A549 (cell line): Measurements from ENCODE around the gene ARHGAP26. TPM values are rescaled to one million over a fixed set of nuclear protein-coding genes. Genes with fewer than 3 reads are reported as not detected.

Experiments
- ATAC-seq, 2 experiments: fragments of 200-7000 bp in 1 of 2; fragments of >200 bp in 1 of 2; cut with Nextera tagmentation in 1 of 2; cut with Tn5 transposase in 1 of 2; 3 replicates each; pipeline versions ENCODE4 v1.8.0 to v1.9.1; 2018 to 2020; ENCODE audit warnings: mild to moderate bottlenecking in 1 of 2, moderate library complexity in 1 of 2
- CTCF ChIA-PET: fragments of 300-600 bp; sonication (Branson Sonifier 250); formaldehyde crosslinking; extraction: SDS; loops from one replicate; lab custom pipeline; 2021; ENCODE audit warnings: antibody characterized with exemption, inconsistent platforms; lab: Yijun Ruan, JAX
- POLR2A ChIA-PET: fragments of 350-600 bp; formaldehyde crosslinking; extraction: SDS; loops from one replicate; lab custom pipeline; 2021; ENCODE audit warnings: antibody characterized with exemption, inconsistent platforms; lab: Yijun Ruan, JAX
- DNase-seq, 2 experiments: peaks; one replicate each; pipeline versions ENCODE4 v3.0.0 to v3.0.0-alpha.2; 2011 to 2016; ENCODE audit warnings: low read depth in 1 of 2, low spot score in 1 of 2
- FAIRE-seq: peaks from 2 replicates; lab custom pipeline; 2011; peaks lifted over from hg19 to GRCh38; lab: Jason Lieb, UNC
- H3K27ac ChIP-seq, 2 experiments: fragments of >200 bp; sonication (Bioruptor Twin); formaldehyde crosslinking; 3 replicates each; pipeline ENCODE4 v1.5.1; 2016 to 2017
- H3K4me1 ChIP-seq: fragments of >200 bp; sonication (Bioruptor Twin); formaldehyde crosslinking; 3 replicates; pipeline ENCODE4 v1.6.1; 2016
- H3K4me2 ChIP-seq: fragments of >200 bp; sonication (Bioruptor Twin); formaldehyde crosslinking; 3 replicates; pipeline ENCODE4 v1.6.1; 2016
- H3K4me3 ChIP-seq: fragments of >200 bp; sonication (Bioruptor Twin); formaldehyde crosslinking; 3 replicates; pipeline ENCODE4 v1.5.1; 2016
- H3K9me3 ChIP-seq: fragments of >200 bp; sonication (Bioruptor Twin); formaldehyde crosslinking; 3 replicates; pipeline ENCODE4 v1.6.1; 2016
- CEBPB ChIP-seq, 2 experiments: fragments of >200 bp in 1 of 2; sonication (Bioruptor Twin) in 1 of 2; formaldehyde crosslinking in 1 of 2; IDR thresholded peaks; 2 replicates each; pipeline ENCODE4 v1.6.1; 2012 to 2016
- CHD2 ChIP-seq: fragments of 150-350 bp; IDR thresholded peaks from 2 replicates; pipeline ENCODE4 v1.6.1; 2014; ENCODE audit warnings: low read length; ENCODE audit not compliant: partially characterized antibody
- CHD4 ChIP-seq: fragments of 200-600 bp; sonication (generic); IDR thresholded peaks from 2 replicates; pipeline ENCODE4 v1.6.1; 2016; ENCODE audit warnings: antibody characterized with exemption, mild to moderate bottlenecking, borderline replicate concordance
- EHMT2 ChIP-seq: fragments of 200-600 bp; sonication (generic); IDR thresholded peaks from 2 replicates; pipeline ENCODE4 v1.6.1; 2016; ENCODE audit warnings: antibody characterized with exemption, low read depth, mild to moderate bottlenecking, moderate library complexity
- ESRRA ChIP-seq: fragments of 150-350 bp; IDR thresholded peaks from 2 replicates; pipeline ENCODE4 v1.6.1; 2014; ENCODE audit warnings: mild to moderate bottlenecking, low read length, borderline replicate concordance
- FOSB ChIP-seq: fragments of 250-450 bp; sonication (Bioruptor Pico); IDR thresholded peaks from 2 replicates; pipeline ENCODE4 v1.5.0; 2020; ENCODE audit warnings: mild to moderate bottlenecking, moderate library complexity
- GATA3 ChIP-seq: IDR thresholded peaks from 2 replicates; pipeline ENCODE4 v1.6.1; 2012; ENCODE audit warnings: borderline replicate concordance
- HDAC2 ChIP-seq: fragments of 200-600 bp; sonication (generic); IDR thresholded peaks from 2 replicates; pipeline ENCODE4 v1.6.1; 2016
- HES2 ChIP-seq: fragments of >200 bp; sonication (Bioruptor Twin); formaldehyde crosslinking; IDR thresholded peaks from 2 replicates; pipeline ENCODE4 v1.6.1; 2016
- HEYL ChIP-seq: fragments of 250-450 bp; sonication (Bioruptor Pico); IDR thresholded peaks from 2 replicates; pipeline ENCODE4 v1.8.0; 2021; ENCODE audit warnings: mild to moderate bottlenecking, moderate library complexity
- HOXA7 ChIP-seq: fragments of 250-450 bp; sonication (Bioruptor Pico); IDR thresholded peaks from 2 replicates; pipeline ENCODE4 v1.5.0; 2020; ENCODE audit warnings: mild to moderate bottlenecking, moderate library complexity
- HOXB5 ChIP-seq: fragments of 250-450 bp; sonication (Bioruptor Pico); IDR thresholded peaks from 2 replicates; pipeline ENCODE4 v1.5.0; 2020; ENCODE audit warnings: mild to moderate bottlenecking, moderate library complexity
- JUN ChIP-seq, 2 experiments: fragments of >200 bp; sonication (Bioruptor Twin); formaldehyde crosslinking; IDR thresholded peaks; 2 replicates in 1 of 2; 3 replicates in 1 of 2; pipeline ENCODE4 v1.6.1; 2016 to 2017
- MAX ChIP-seq: IDR thresholded peaks from 2 replicates; pipeline ENCODE4 v1.6.1; 2012
- MAZ ChIP-seq: fragments of 150-350 bp; IDR thresholded peaks from 2 replicates; pipeline ENCODE4 v1.6.1; 2014; ENCODE audit warnings: antibody characterized with exemption, low read depth, low read length, borderline replicate concordance
- NFE2L2 ChIP-seq: fragments of 150-350 bp; conservative IDR thresholded peaks from 2 replicates; pipeline ENCODE4 v1.6.1; 2014; ENCODE audit warnings: low read length
- NR3C1 ChIP-seq: fragments of >200 bp; sonication (Bioruptor Twin); formaldehyde crosslinking; IDR thresholded peaks from 3 replicates; pipeline ENCODE4 v1.6.1; 2017
- PBX3 ChIP-seq: IDR thresholded peaks from 2 replicates; pipeline ENCODE4 v1.6.1; 2012
- POLR2A ChIP-seq: IDR thresholded peaks from 2 replicates; pipeline ENCODE4 v1.6.1; 2012; ENCODE audit warnings: mild to moderate bottlenecking, low read length
- RARB ChIP-seq: fragments of 250-450 bp; sonication (Bioruptor Pico); IDR thresholded peaks from 2 replicates; pipeline ENCODE4 v1.8.0; 2021; ENCODE audit warnings: mild to moderate bottlenecking, moderate library complexity
- SREBF2 ChIP-seq: fragments of 450-650 bp; IDR thresholded peaks from 2 replicates; pipeline ENCODE4 v1.6.1; 2014; ENCODE audit warnings: mild to moderate bottlenecking, moderate library complexity
- ZC3H11A ChIP-seq: fragments of 450-650 bp; IDR thresholded peaks from 2 replicates; pipeline ENCODE4 v1.6.1; 2014; ENCODE audit warnings: antibody characterized with exemption, mild to moderate bottlenecking
- ZNF302 ChIP-seq: fragments of 250-450 bp; sonication (Bioruptor Pico); IDR thresholded peaks from 2 replicates; pipeline ENCODE4 v1.9.0; 2021; ENCODE audit warnings: inconsistent platforms, mild to moderate bottlenecking, moderate library complexity
- WGBS: methylation state at CpG from one replicate; pipeline ENCODE4 v1.1.6; 2017; ENCODE audit errors: missing lambda C conversion rate; 5-methylcytosine and 5-hydroxymethylcytosine counted together
- polyA plus RNA-seq, 4 experiments: library from polyadenylated mRNA; depleted of rRNA in 3 of 4; stranded (reverse); fragments of >200 nt; fragmentation: RNase III in 1 of 4; extraction: RNeasy Plus Mini Kit Qiagen cat#74134 plus additional on column Dnase treatment in 1 of 4; gene quantifications; 2 replicates in 3 of 4; 3 replicates in 1 of 4; pipeline ENCODE4 v1.2.3, GENCODE V29; 2011 to 2017
- TF ChIP-seq, protein P1 (sequence below): fragments of 150-350 bp; IDR thresholded peaks from 2 replicates; pipeline ENCODE4 v1.6.1; 2014; ENCODE audit warnings: low read depth, mild to moderate bottlenecking, low read length
- TF ChIP-seq, protein P2 (sequence below): IDR thresholded peaks from 2 replicates; pipeline ENCODE4 v1.6.1; 2012; ENCODE audit warnings: low read depth, borderline replicate concordance

ARHGAP26 gene
- polyA plus RNA-seq, 2 of the 4 experiments (the other 2 are of a cell fraction) = 6.6 to 19.1 TPM

DNA sequence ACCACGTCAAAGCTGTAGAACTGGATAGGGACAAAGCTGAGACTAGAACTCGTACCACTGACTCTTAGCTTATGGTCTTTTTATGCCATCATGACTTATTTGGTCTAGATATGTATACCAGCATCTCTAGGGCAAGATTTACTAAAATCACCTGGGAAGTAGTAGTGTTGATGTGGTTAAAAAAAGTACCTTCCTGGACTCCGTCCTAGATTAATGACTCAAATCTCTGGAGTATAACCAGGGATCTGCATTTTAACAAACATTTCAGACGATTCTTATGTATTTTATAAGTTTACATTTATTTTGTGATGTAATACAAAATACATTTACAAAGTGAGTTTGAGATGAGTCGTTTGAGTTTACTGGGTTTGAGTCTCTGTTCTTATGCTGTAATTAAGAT, 68.7 kb downstream of the ARHGAP26 start:
- ATAC-seq (no peak), FAIRE-seq (no peak), DNase-seq (no peak)
- ChIA-PET CTCF (interaction anchor here (1.0 to 1.3 kb wide), 4 partner anchors 9 to 183 kb away, joined by 3 to 4 read pairs (median 3); no protein-coding TSS in a partner anchor), POLR2A (interaction anchor here (0.9 to 1.1 kb wide), 2 partner anchors 8 to 13 kb away, joined by 3 to 5 read pairs; no protein-coding TSS in a partner anchor)
- Histone ChIP-seq H3K27ac (peak overlapping the region; percentile 53 to 72; a peak in 4 of 6 replicates), H3K4me2 (peak overlapping the region; percentile 75), H3K4me3 (no peak overlapping the region), H3K4me1 (peaks cover 56% of the 10 kb centered on the region), H3K9me3 (no peaks in the 10 kb centered on the region)
- no peak for TF ChIP-seq ESRRA
- TF ChIP-seq POLR2A = no peak
- no peak for TF ChIP-seq MAZ
- TF ChIP-seq SREBF2 = no peak
- WGBS = 33% methylated on average over 5 of the region's 5 CpGs

DNA sequence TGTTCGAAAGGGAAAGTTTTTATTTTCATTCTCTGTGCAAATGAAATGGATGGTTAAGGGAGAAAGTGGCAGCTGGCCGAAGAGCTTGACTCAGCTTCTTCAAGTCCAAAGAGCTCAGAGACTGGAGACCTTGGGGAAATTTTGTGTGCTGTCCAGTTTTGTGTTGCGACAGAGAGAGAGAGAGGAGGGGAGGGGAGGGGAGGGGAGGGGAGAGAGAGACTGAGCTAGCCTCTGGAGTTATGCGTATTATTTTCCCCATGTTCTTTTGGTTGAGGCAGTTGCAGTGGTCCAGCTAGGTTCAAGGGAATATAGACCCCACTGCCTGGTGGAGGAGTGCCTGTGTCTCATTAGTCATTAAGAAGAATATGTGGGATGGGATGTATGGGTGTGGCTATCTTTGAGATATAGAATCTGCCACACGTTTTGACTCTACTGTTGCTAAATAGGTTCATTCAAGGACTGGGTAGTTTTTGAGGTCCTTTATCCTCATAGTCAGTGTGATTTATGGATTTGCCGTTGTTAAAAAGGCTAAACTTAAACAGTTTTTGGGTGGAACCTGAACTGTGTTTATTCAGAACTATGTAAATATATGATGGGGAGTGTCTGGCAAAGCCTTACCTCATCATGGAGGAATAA, 69.7 kb downstream of the ARHGAP26 start:
- H3K27ac ChIP-seq = peak overlapping the region; percentile 53 to 72
- TF ChIP-seq CHD2 (no peak), EHMT2 (no peak), HDAC2 (no peak), GATA3 (0 out of 2 replicates have a peak, but pooled peaks have one; percentile 16), HES2 (no peak), CEBPB (IDR thresholded peaks at IDR 0.05) (peak; percentile 38 to 70; a peak in 3 of 4 replicates), HOXA7 (CRISPR knock-in tag) (no peak), ZNF302 (no peak)
- peak; percentile 58 to 80 for ATAC-seq
- WGBS = 10% methylated on average over 6 of the region's 6 CpGs
- H3K9me3 ChIP-seq = no peaks in the 10 kb centered on the region
- ChIA-PET POLR2A (interaction anchor here (0.9 to 1.1 kb wide), 2 partner anchors 9 to 14 kb away, joined by 3 to 5 read pairs; no protein-coding TSS in a partner anchor), CTCF (interaction anchor here (0.9 to 1.7 kb wide), 7 partner anchors 10 to 141 kb away, joined by 3 to 5 read pairs (median 3); partner anchors contain the start of gene ARHGAP26)
- peak in 1 of 2 experiments; percentile 65 for DNase-seq
- FAIRE-seq = no peak
- peak overlapping the region; percentile 75 for H3K4me2 ChIP-seq
- H3K4me3 ChIP-seq = 0 out of 3 replicates have a peak overlapping the region, but pooled peaks have one; percentile 2
- H3K4me1 ChIP-seq = peaks cover 47% of the 10 kb centered on the region

DNA sequence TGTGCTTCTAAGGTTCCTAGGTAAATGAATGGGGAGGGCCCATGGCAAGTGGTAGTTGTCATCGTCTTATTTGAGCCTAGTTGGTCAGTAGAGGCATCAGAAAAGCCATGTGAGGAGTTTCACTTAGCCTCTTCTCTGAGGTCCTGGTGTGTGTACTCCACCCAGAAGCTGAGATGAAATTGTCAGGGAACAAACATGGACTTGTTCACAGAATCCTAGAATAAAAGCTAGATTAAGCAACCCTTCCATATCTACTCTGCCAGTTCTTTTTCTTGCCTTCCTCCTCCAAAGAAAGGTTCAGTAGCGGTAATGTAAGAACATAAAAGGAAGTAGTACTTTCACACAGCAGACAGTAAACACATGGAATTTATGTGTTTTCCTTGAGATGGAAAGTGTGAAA, 70.4 kb downstream of the ARHGAP26 start:
- 70% methylated on average over 2 of the region's 2 CpGs for WGBS
- Histone ChIP-seq H3K9me3 (no peaks in the 10 kb centered on the region), H3K4me1 (peaks cover 52% of the 10 kb centered on the region), H3K4me3 (no peak overlapping the region), H3K4me2 (peak overlapping the region; percentile 75), H3K27ac (peak overlapping the region; percentile 53 to 72)
- POLR2A ChIA-PET = no interaction called here
- peak in 1 of 2 experiments; percentile 48 for DNase-seq
- CTCF ChIA-PET = interaction anchor here (0.6 to 1.7 kb wide), 2 partner anchors 11 to 142 kb away, joined by 3 read pairs; no protein-coding TSS in a partner anchor
- no peak for FAIRE-seq
- TF ChIP-seq HES2 (no peak), HOXB5 (CRISPR knock-in tag) (no peak), CHD4 (no peak), NR3C1 (no peak), MAX (no peak), JUN (IDR thresholded peaks at IDR 0.05) (no peak), HDAC2 (no peak), PBX3 (no peak), CEBPB (IDR thresholded peaks at IDR 0.05) (no peak), FOSB (no peak), RARB (CRISPR knock-in tag) (no peak), NFE2L2 (no peak), POLR2A (no peak), HOXA7 (CRISPR knock-in tag) (no peak), ZC3H11A (no peak), HEYL (CRISPR knock-in tag) (no peak), ZNF302 (no peak)
- TF ChIP-seq, protein P1, sequence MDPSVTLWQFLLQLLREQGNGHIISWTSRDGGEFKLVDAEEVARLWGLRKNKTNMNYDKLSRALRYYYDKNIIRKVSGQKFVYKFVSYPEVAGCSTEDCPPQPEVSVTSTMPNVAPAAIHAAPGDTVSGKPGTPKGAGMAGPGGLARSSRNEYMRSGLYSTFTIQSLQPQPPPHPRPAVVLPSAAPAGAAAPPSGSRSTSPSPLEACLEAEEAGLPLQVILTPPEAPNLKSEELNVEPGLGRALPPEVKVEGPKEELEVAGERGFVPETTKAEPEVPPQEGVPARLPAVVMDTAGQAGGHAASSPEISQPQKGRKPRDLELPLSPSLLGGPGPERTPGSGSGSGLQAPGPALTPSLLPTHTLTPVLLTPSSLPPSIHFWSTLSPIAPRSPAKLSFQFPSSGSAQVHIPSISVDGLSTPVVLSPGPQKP = no peak
- TF ChIP-seq, protein P2, sequence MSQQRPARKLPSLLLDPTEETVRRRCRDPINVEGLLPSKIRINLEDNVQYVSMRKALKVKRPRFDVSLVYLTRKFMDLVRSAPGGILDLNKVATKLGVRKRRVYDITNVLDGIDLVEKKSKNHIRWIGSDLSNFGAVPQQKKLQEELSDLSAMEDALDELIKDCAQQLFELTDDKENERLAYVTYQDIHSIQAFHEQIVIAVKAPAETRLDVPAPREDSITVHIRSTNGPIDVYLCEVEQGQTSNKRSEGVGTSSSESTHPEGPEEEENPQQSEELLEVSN = no peak
- TF ChIP-seq, all 56 proteins: peak for 0
- ATAC-seq = peak in 1 of 2 experiments; percentile 40; a peak in 2 of 6 replicates
